BE2C (cell line): Measurements from ENCODE around the gene RUNX3.

Experiments
- DNase-seq: peaks from one replicate; pipeline ENCODE4 v3.0.0-alpha.2; 2020
- H3K27me3 ChIP-seq: fragments of 250-450 bp; sonication (Bioruptor Pico); 2 replicates; pipeline ENCODE4 v1.5.1; 2020; ENCODE audit warnings: mild to moderate bottlenecking
- H3K36me3 ChIP-seq: fragments of 250-450 bp; sonication (Bioruptor Pico); 2 replicates; pipeline ENCODE4 v1.5.1; 2020; ENCODE audit warnings: mild to moderate bottlenecking
- H3K4me1 ChIP-seq: fragments of 250-450 bp; sonication (Bioruptor Pico); 2 replicates; pipeline ENCODE4 v1.5.1; 2020
- H3K4me3 ChIP-seq: 2 replicates; pipeline ENCODE4 v1.5.1; 2011; ENCODE audit warnings: low read depth, low read length
- H3K9me3 ChIP-seq: fragments of 250-450 bp; sonication (Bioruptor Pico); 2 replicates; pipeline ENCODE4 v1.5.1; 2020
- CTCF ChIP-seq: IDR thresholded peaks from 2 replicates; pipeline ENCODE4 v1.5.1; 2012; ENCODE audit warnings: mild to moderate bottlenecking, low read depth, low read length

Gene RUNX3

DNA sequence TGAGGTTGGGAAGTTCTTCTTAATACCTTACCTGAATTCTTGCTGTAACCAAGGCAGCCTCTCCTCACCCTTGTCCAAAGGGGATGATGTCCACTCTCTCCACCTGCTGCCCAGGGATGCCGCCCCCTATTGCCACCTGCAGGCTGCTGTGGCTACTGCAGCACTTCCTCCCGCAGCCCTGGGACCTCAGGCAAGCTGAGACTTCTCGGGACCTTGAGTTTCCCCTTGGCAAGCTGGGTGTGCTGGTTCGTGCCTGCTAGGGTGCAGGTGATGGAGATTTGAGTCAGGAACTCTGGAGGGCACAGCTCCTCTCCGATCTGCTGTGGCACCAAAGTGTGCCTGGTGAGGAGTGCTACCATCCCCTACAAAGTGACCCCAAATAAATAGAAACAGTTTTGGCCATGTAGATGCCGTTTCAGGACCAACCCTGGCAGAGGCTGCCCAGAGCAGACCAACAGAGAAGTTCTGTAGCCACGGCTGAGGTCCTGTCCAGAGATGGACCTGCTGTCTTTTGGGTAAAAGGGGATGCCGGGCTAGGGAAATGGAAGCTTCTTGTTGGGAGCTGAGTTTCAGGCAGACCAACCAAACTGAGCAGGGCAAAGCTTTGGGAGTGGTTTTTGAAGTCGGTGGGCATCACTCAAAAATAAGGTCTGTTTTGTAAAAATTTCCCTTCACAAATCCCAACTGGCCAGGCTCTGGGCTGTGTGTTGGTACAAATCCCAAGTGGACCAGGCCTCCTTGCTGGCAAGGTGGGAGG lies 31.7 kb downstream of the RUNX3 start:
- DNase-seq = peak; percentile 37
- Histone ChIP-seq H3K4me1 (no peaks in the 10 kb centered on the region), H3K9me3 (no peaks in the 10 kb centered on the region), H3K4me3 (no peak overlapping the region), H3K36me3 (no peaks in the 10 kb centered on the region), H3K27me3 (no peaks in the 10 kb centered on the region)
- TF ChIP-seq CTCF = peak; percentile 68

DNA sequence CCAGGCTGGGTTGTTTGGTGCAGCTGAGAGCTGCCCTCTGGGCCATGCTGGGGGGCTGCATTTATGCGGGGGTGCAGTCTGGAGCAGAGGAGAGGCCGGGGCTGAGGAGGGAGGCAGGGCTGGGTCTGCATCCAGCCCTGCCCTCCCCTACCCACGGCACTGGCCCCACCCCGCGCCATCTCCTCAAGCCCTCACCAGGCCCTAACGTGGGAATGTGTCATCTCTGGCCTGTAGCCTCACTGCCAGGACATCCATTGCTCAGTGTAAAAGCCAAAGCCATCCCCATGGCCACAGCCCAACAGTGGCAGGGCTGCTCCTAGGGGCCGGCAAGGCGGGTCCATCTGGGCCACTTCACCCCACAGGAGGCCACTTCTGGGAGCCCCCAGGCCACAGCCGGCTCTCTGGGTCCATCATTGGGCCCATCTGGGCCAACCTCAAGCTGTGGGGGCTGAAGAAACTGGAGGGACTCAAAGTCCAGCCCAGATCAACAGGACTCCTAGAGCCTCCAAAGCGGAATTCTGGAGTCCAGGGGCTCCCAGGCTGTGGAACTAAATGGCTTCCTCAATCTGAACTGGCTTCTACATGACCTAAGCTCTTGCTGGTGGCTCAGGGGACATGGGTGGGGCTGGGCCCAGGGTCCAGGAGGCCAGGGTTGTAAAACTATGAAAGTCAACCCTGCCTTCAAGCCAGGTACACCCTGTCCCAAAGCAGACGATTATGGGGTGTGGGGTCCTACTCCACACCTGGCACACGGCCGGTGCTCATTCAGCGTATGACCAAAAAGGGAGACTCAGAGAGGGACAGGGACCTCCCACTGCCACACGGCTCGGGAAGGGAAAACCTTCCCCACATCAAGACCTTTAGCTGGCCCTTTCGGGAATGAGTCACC lies 32.6 kb downstream of the RUNX3 start:
- Histone ChIP-seq H3K36me3 (no peaks in the 10 kb centered on the region), H3K27me3 (no peaks in the 10 kb centered on the region), H3K4me3 (no peak overlapping the region), H3K4me1 (no peaks in the 10 kb centered on the region), H3K9me3 (no peaks in the 10 kb centered on the region)
- TF ChIP-seq CTCF = no peak
- no peak for DNase-seq

- no peaks in the 10 kb centered on the region for H3K4me1 ChIP-seq
- no peak overlapping the region for H3K4me3 ChIP-seq
- no peaks in the 10 kb centered on the region for H3K36me3 ChIP-seq
- no peaks in the 10 kb centered on the region for H3K27me3 ChIP-seq
- no peak for DNase-seq
- TF ChIP-seq CTCF = no peak
- H3K9me3 ChIP-seq = no peaks in the 10 kb centered on the region
These were observed 33.3 kb downstream of the RUNX3 start for GRCh38 chr1:24896596-24897262.

GRCh38 chr1:24896176-24896575 lies 33.9 kb downstream of the RUNX3 start:
- H3K36me3 ChIP-seq = no peaks in the 10 kb centered on the region
- H3K27me3 ChIP-seq = no peaks in the 10 kb centered on the region
- H3K9me3 ChIP-seq = no peaks in the 10 kb centered on the region
- TF ChIP-seq CTCF = no peak
- H3K4me1 ChIP-seq = no peaks in the 10 kb centered on the region
- no peak overlapping the region for H3K4me3 ChIP-seq
- DNase-seq = no peak

DNA sequence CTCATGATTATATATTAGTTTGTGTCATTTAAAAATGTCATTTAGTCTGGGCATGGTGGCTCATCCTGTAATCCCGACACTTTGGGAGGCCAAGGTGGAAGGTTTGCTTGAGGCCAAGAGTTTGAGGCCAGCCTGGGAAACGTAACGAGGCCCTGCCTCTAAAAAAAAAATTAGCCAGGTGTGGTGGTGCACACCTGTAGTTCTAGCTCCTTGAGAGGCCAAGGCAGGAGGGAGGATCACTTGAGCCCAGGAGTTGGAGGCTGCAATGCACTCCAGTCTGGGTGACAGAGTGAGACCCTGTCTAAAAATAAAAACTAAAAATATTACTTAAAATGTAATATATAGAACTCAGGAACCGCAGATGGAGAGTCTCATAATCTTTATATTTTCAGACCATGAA lies 34.6 kb downstream of the RUNX3 start:
- H3K4me3 ChIP-seq = no peak overlapping the region
- DNase-seq = no peak
- H3K36me3 ChIP-seq = no peaks in the 10 kb centered on the region
- H3K27me3 ChIP-seq = no peaks in the 10 kb centered on the region
- no peaks in the 10 kb centered on the region for H3K4me1 ChIP-seq
- H3K9me3 ChIP-seq = no peaks in the 10 kb centered on the region
- no peak for TF ChIP-seq CTCF

DNA sequence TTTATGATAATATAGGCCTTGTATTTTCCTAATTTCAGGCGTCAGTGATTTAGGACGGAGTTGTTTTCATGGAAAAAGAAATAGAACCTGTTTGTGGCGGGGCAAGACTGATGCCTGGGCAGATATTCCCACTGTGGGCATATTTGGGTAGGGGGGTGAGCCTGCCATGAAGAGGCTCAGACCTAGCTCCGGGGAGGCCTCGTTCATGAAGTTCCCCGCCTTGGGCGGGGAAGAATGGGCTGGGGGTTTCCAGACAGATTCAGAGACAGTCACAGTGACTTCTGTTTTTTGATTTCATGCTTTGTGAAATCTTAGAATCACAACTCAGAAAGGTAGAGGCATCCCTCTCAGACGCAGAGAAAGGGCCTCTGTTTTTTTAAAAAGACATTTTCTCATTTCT lies 36.1 kb downstream of the RUNX3 start:
- no peak overlapping the region for H3K4me3 ChIP-seq
- H3K4me1 ChIP-seq = no peaks in the 10 kb centered on the region
- H3K27me3 ChIP-seq = no peaks in the 10 kb centered on the region
- DNase-seq = no peak
- H3K36me3 ChIP-seq = no peaks in the 10 kb centered on the region
- no peak for TF ChIP-seq CTCF
- no peaks in the 10 kb centered on the region for H3K9me3 ChIP-seq
